ENCODE results near the gene LOC101059915.

The LOC101059915 gene

DNA sequence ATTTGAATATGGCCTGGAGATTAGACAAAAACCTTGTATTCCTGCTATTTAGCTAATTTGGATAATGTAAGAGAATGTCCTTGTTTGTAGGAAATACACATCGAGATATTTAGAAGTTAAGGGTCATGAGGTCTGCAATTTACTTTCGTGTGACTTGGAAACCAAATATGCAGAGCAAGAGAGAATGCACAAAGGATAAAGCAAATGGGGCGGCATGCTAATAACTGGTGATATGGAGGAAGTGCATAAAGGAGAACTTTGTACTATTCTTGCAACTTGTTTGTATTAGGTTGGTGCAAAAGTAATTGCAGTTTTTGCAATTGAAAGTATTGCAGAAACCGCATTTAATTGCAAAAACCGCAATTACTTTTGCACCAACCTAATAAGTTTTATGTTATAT lies 41.9 kb upstream of the LOC101059915 start:
- Histone ChIP-seq H3K9me1 (ENCODE audit: control insufficient read depth, extremely low read depth, insufficient read depth, low read length) (no peaks in the 10 kb centered on the region), H2AFZ (ENCODE audit: control insufficient read depth, low read length) (no peak overlapping the region), H3K9me3 (ENCODE audit: control insufficient read depth, low read depth, low read length) (no peaks in the 10 kb centered on the region), H4K20me1 (ENCODE audit: control insufficient read depth, extremely low read depth, insufficient read depth, low read length) (no peaks in the 10 kb centered on the region), H3K4me3 (ENCODE audit: control insufficient read depth in 2 of 3, extremely low read depth in 1 of 3, insufficient read depth in 2 of 3, low read depth in 1 of 3, low read length in 3 of 3) (no peak overlapping the region), H3K27me3 (ENCODE audit: control insufficient read depth, extremely low read depth, insufficient read depth, low read length) (no peaks in the 10 kb centered on the region), H3K36me3 (ENCODE audit: control insufficient read depth in 2 of 2, extremely low read depth in 1 of 2, insufficient read depth in 2 of 2, low read length in 2 of 2) (no peaks in the 10 kb centered on the region), H3K4me2 (ENCODE audit: control insufficient read depth, extremely low read depth, insufficient read depth, low read depth, low read length) (no peak overlapping the region), H3K27ac (ENCODE audit: control insufficient read depth, insufficient read depth, low read length) (no peak overlapping the region), H3K4me1 (ENCODE audit: control insufficient read depth, extremely low read depth, insufficient read depth, low read length) (peaks cover 12% of the 10 kb centered on the region), H3K9ac (ENCODE audit: control insufficient read depth, extremely low read depth, insufficient read depth, low read length) (no peak overlapping the region), H3K79me2 (ENCODE audit: control insufficient read depth, insufficient read depth, low read length) (no peaks in the 10 kb centered on the region)
- TF ChIP-seq, protein P1, sequence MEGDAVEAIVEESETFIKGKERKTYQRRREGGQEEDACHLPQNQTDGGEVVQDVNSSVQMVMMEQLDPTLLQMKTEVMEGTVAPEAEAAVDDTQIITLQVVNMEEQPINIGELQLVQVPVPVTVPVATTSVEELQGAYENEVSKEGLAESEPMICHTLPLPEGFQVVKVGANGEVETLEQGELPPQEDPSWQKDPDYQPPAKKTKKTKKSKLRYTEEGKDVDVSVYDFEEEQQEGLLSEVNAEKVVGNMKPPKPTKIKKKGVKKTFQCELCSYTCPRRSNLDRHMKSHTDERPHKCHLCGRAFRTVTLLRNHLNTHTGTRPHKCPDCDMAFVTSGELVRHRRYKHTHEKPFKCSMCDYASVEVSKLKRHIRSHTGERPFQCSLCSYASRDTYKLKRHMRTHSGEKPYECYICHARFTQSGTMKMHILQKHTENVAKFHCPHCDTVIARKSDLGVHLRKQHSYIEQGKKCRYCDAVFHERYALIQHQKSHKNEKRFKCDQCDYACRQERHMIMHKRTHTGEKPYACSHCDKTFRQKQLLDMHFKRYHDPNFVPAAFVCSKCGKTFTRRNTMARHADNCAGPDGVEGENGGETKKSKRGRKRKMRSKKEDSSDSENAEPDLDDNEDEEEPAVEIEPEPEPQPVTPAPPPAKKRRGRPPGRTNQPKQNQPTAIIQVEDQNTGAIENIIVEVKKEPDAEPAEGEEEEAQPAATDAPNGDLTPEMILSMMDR (optimal IDR thresholded peaks at IDR 0.05 in 1 of 3, IDR thresholded peaks at IDR 0.05 in 1 of 3, conservative IDR thresholded peaks at IDR 0.05 in 1 of 3; ENCODE audit: extremely low read depth in 1 of 3, insufficient read depth in 2 of 3, low read length in 3 of 3): no peak
- no peak for TF ChIP-seq EZH2 (IDR thresholded peaks at IDR 0.05; ENCODE audit: low read length)
- FAIRE-seq: no peak
- DNase-seq (ENCODE audit: low read depth, low spot score): no peak
- dilution Hi-C loops (cut with MboI; ENCODE audit: extremely low pct_ligation_motif_present, low sequenced_read_pairs): no loop called here

GRCh38 chrX:71626576-71626975 lies 40.8 kb upstream of the LOC101059915 start:
- Histone ChIP-seq H4K20me1 (ENCODE audit: control insufficient read depth, extremely low read depth, insufficient read depth, low read length) (no peaks in the 10 kb centered on the region), H3K27ac (ENCODE audit: control insufficient read depth, insufficient read depth, low read length) (no peak overlapping the region), H3K9me1 (ENCODE audit: control insufficient read depth, extremely low read depth, insufficient read depth, low read length) (no peaks in the 10 kb centered on the region), H2AFZ (ENCODE audit: control insufficient read depth, low read length) (no peak overlapping the region), H3K9me3 (ENCODE audit: control insufficient read depth, low read depth, low read length) (no peaks in the 10 kb centered on the region), H3K4me1 (ENCODE audit: control insufficient read depth, extremely low read depth, insufficient read depth, low read length) (peaks cover 12% of the 10 kb centered on the region), H3K36me3 (ENCODE audit: control insufficient read depth in 2 of 2, extremely low read depth in 1 of 2, insufficient read depth in 2 of 2, low read length in 2 of 2) (no peaks in the 10 kb centered on the region), H3K4me3 (ENCODE audit: control insufficient read depth in 2 of 3, extremely low read depth in 1 of 3, insufficient read depth in 2 of 3, low read depth in 1 of 3, low read length in 3 of 3) (no peak overlapping the region), H3K9ac (ENCODE audit: control insufficient read depth, extremely low read depth, insufficient read depth, low read length) (no peak overlapping the region), H3K79me2 (ENCODE audit: control insufficient read depth, insufficient read depth, low read length) (no peaks in the 10 kb centered on the region), H3K4me2 (ENCODE audit: control insufficient read depth, extremely low read depth, insufficient read depth, low read depth, low read length) (no peak overlapping the region), H3K27me3 (ENCODE audit: control insufficient read depth, extremely low read depth, insufficient read depth, low read length) (no peaks in the 10 kb centered on the region)
- dilution Hi-C loops (cut with MboI; ENCODE audit: extremely low pct_ligation_motif_present, low sequenced_read_pairs): no loop called here
- TF ChIP-seq, protein P1 (optimal IDR thresholded peaks at IDR 0.05 in 1 of 3, IDR thresholded peaks at IDR 0.05 in 1 of 3, conservative IDR thresholded peaks at IDR 0.05 in 1 of 3; ENCODE audit: extremely low read depth in 1 of 3, insufficient read depth in 2 of 3, low read length in 3 of 3): no peak
- TF ChIP-seq EZH2 (IDR thresholded peaks at IDR 0.05; ENCODE audit: low read length): no peak
- FAIRE-seq (no peak), DNase-seq (ENCODE audit: low read depth, low spot score) (no peak)
